ENCODE results near the gene SELENON. TPM values are rescaled to one million over a fixed set of nuclear protein-coding genes. Genes with fewer than 3 reads are reported as not detected.

The SELENON gene
- total RNA-seq, 1 donor, result 23.7 TPM

- TF ChIP-seq CTCF (IDR thresholded peaks at IDR 0.05; ENCODE audit: insufficient read depth, low read depth, low read length), result no peak
- H3K4me3 ChIP-seq (ENCODE audit: low read depth, low read length), result no peak overlapping the region
- DNase-seq (ENCODE audit: low read depth), result no peak
Measured at GRCh38 chr1:25757151-25757845, 42.7 kb upstream of the SELENON start.

- H3K4me3 ChIP-seq (ENCODE audit: low read depth, low read length), result no peak overlapping the region
- DNase-seq (ENCODE audit: low read depth), result no peak
- TF ChIP-seq CTCF (IDR thresholded peaks at IDR 0.05; ENCODE audit: insufficient read depth, low read depth, low read length), result no peak
Measured at GRCh38 chr1:25757846-25758185, 42.2 kb upstream of the SELENON start.

GRCh38 chr1:25758466-25759070 lies 41.4 kb upstream of the SELENON start:
- H3K4me3 ChIP-seq (ENCODE audit: low read depth, low read length), result no peak overlapping the region
- no peak for TF ChIP-seq CTCF (IDR thresholded peaks at IDR 0.05; ENCODE audit: insufficient read depth, low read depth, low read length)
- no peak for DNase-seq (ENCODE audit: low read depth)

- DNase-seq (ENCODE audit: low read depth), result no peak
- H3K4me3 ChIP-seq (ENCODE audit: low read depth, low read length), result no peak overlapping the region
- TF ChIP-seq CTCF (IDR thresholded peaks at IDR 0.05; ENCODE audit: insufficient read depth, low read depth, low read length), result no peak
Measured at GRCh38 chr1:25760122-25760719, 39.8 kb upstream of the SELENON start.

GRCh38 chr1:25760871-25761270 lies 39.1 kb upstream of the SELENON start:
- no peak overlapping the region for H3K4me3 ChIP-seq (ENCODE audit: low read depth, low read length)
- DNase-seq (ENCODE audit: low read depth), result no peak
- TF ChIP-seq CTCF (IDR thresholded peaks at IDR 0.05; ENCODE audit: insufficient read depth, low read depth, low read length), result no peak

- no peak for DNase-seq (ENCODE audit: low read depth)
- H3K4me3 ChIP-seq (ENCODE audit: low read depth, low read length), result no peak overlapping the region
- TF ChIP-seq CTCF (IDR thresholded peaks at IDR 0.05; ENCODE audit: insufficient read depth, low read depth, low read length), result no peak
Measured at GRCh38 chr1:25763493-25763892, 36.5 kb upstream of the SELENON start.

All from fibroblast of villous mesenchyme (primary cell).